ENCODE results near the gene ANKFN1.

Gene ANKFN1

GRCh38 chr17:56502120-56502654, 348.9 kb downstream of the ANKFN1 start:
- no peak for DNase-seq (ENCODE audit: low read depth)

- no peak for DNase-seq (ENCODE audit: low read depth)
These were observed 352.0 kb downstream of the ANKFN1 start for GRCh38 chr17:56505154-56505756.

- DNase-seq (ENCODE audit: low read depth), result no peak
These were observed 353.1 kb downstream of the ANKFN1 start for GRCh38 chr17:56506349-56506748.

- DNase-seq (ENCODE audit: low read depth), result no peak
These were observed 357.5 kb downstream of the ANKFN1 start for GRCh38 chr17:56510554-56511342.

GRCh38 chr17:56514264-56514663, 361.0 kb downstream of the ANKFN1 start:
- DNase-seq (ENCODE audit: low read depth), result no peak

GRCh38 chr17:56514899-56515298, 361.6 kb downstream of the ANKFN1 start:
- no peak for DNase-seq (ENCODE audit: low read depth)

GRCh38 chr17:56521414-56522141, 368.3 kb downstream of the ANKFN1 start:
- no peak for DNase-seq (ENCODE audit: low read depth)

- DNase-seq (ENCODE audit: low read depth), result no peak
These were observed 369.8 kb downstream of the ANKFN1 start for GRCh38 chr17:56523042-56523441.

GRCh38 chr17:56528696-56529095, 375.4 kb downstream of the ANKFN1 start:
- DNase-seq (ENCODE audit: low read depth), result no peak

GRCh38 chr17:56532926-56533325, 379.7 kb downstream of the ANKFN1 start:
- no peak for DNase-seq (ENCODE audit: low read depth)

- DNase-seq (ENCODE audit: low read depth), result no peak
These were observed 383.5 kb downstream of the ANKFN1 start for GRCh38 chr17:56536766-56537165.

GRCh38 chr17:56540836-56541235, 387.6 kb downstream of the ANKFN1 start:
- no peak for DNase-seq (ENCODE audit: low read depth)

GRCh38 chr17:56543280-56543679, 390.0 kb downstream of the ANKFN1 start:
- DNase-seq (ENCODE audit: low read depth), result no peak

- no peak for DNase-seq (ENCODE audit: low read depth)
These were observed 391.8 kb downstream of the ANKFN1 start for GRCh38 chr17:56545106-56545505.

GRCh38 chr17:56545930-56546329, 392.7 kb downstream of the ANKFN1 start:
- no peak for DNase-seq (ENCODE audit: low read depth)

- no peak for DNase-seq (ENCODE audit: low read depth)
These were observed 395.4 kb downstream of the ANKFN1 start for GRCh38 chr17:56548661-56549060.

- DNase-seq (ENCODE audit: low read depth), result no peak
These were observed 396.2 kb downstream of the ANKFN1 start for GRCh38 chr17:56549501-56549900.

GRCh38 chr17:56557682-56558081, 404.4 kb downstream of the ANKFN1 start:
- no peak for DNase-seq (ENCODE audit: low read depth)

- DNase-seq (ENCODE audit: low read depth), result no peak
These were observed 404.8 kb downstream of the ANKFN1 start for GRCh38 chr17:56558088-56558487.

All from amniotic epithelial cell (primary cell).